Endothelial cell of umbilical vein (primary cell): ENCODE measurements around the gene FOXP1. TPM values are rescaled to one million over a fixed set of nuclear protein-coding genes. Genes with fewer than 3 reads are reported as not detected.

ENCODE experiments used
- BruUV-seq: library from RNA; stranded (reverse); fragments of 400-500 nt; replicated peaks from 2 replicates; lab custom pipeline; 2021; lab: Mats Ljungman, UMichigan
- CTCF ChIA-PET: fragments of 300-600, 350-600 bp; sonication (Branson Sonifier 250); formaldehyde crosslinking; loops from one replicate; lab custom pipeline; 2021; ENCODE audit warnings: antibody characterized with exemption, inconsistent platforms; lab: Charles Lee
- POLR2A ChIA-PET: fragments of 300-600, 350-600 bp; sonication (Branson Sonifier 250); formaldehyde crosslinking; loops from one replicate; lab custom pipeline; 2021; ENCODE audit warnings: antibody characterized with exemption, inconsistent platforms; lab: Charles Lee
- DNase-seq: peaks from one replicate; pipeline ENCODE4 v3.0.0-alpha.2; 2011; ENCODE audit warnings: low read depth, low spot score
- FAIRE-seq: peaks from 2 replicates; lab custom pipeline; 2011; peaks lifted over from hg19 to GRCh38; lab: Jason Lieb, UNC
- H2AFZ ChIP-seq: 2 replicates; pipeline ENCODE4 v1.6.0; 2012; ENCODE audit warnings: low read depth, low read length, control low read depth, inconsistent platforms
- H3K27ac ChIP-seq: 2 replicates; pipeline ENCODE4 v1.5.1; 2011; ENCODE audit warnings: low read depth, mild to moderate bottlenecking, control low read depth, low read length, moderate library complexity; ENCODE audit not compliant: insufficient read depth
- H3K27me3 ChIP-seq, 2 experiments: 2 replicates each; pipeline versions ENCODE4 v1.6.0 to v1.6.1; 2011; ENCODE audit warnings: low read length in 2 of 2, mixed read lengths in 1 of 2; ENCODE audit not compliant: control insufficient read depth in 2 of 2, insufficient read depth in 2 of 2
- H3K36me3 ChIP-seq, 2 experiments: 2 replicates in 1 of 2; 3 replicates in 1 of 2; pipeline ENCODE4 v1.5.1; 2011; ENCODE audit warnings: low read length in 2 of 2, mild to moderate bottlenecking in 1 of 2, moderate library complexity in 1 of 2; ENCODE audit not compliant: control insufficient read depth in 2 of 2, insufficient read depth in 2 of 2; ENCODE audit errors: extremely low read depth in 1 of 2
- H3K4me1 ChIP-seq: 3 replicates; pipeline ENCODE4 v1.5.1; 2011; ENCODE audit warnings: mild to moderate bottlenecking, low read length; ENCODE audit not compliant: control insufficient read depth, insufficient read depth; ENCODE audit errors: extremely low read depth
- H3K4me2 ChIP-seq: 2 replicates; pipeline ENCODE4 v1.6.1; 2011; ENCODE audit warnings: low read length, control low read depth, mixed read lengths; ENCODE audit not compliant: insufficient read depth
- H3K4me3 ChIP-seq, 3 experiments: fragments of 200-600 bp in 1 of 3; sonication (generic), shearing (Covaris generic) in 1 of 3; replicated peaks in 1 of 3; 2 replicates each; pipeline ENCODE4 v1.5.1; 2011 to 2016; ENCODE audit warnings: control low read depth in 3 of 3, low read length in 3 of 3, mild to moderate bottlenecking in 2 of 3, inconsistent platforms in 1 of 3, low read depth in 1 of 3, moderate library complexity in 1 of 3; ENCODE audit not compliant: insufficient read depth in 1 of 3
- H3K79me2 ChIP-seq: 2 replicates; pipeline ENCODE4 v1.6.0; 2012; ENCODE audit warnings: low read length, inconsistent platforms; ENCODE audit not compliant: control insufficient read depth, insufficient read depth
- H3K9ac ChIP-seq: replicated peaks from 2 replicates; pipeline ENCODE3; 2011; ENCODE audit warnings: low read length, control low read depth; ENCODE audit not compliant: insufficient read depth; ENCODE audit errors: extremely low read depth
- H3K9me1 ChIP-seq: replicated peaks from 3 replicates; pipeline ENCODE4 v1.6.0; 2011; ENCODE audit warnings: mild to moderate bottlenecking, low read length; ENCODE audit not compliant: control insufficient read depth, insufficient read depth; ENCODE audit errors: extremely low read depth
- H3K9me3 ChIP-seq: replicated peaks from 2 replicates; pipeline ENCODE4 v1.5.1; 2012; ENCODE audit warnings: low read length, inconsistent platforms; ENCODE audit not compliant: control insufficient read depth, insufficient read depth
- H4K20me1 ChIP-seq: replicated peaks from 2 replicates; pipeline ENCODE3; 2011; ENCODE audit warnings: mild to moderate bottlenecking, low read length; ENCODE audit not compliant: control insufficient read depth, insufficient read depth; ENCODE audit errors: extremely low read depth
- MYC ChIP-seq: IDR thresholded peaks from one replicate; pipeline ENCODE4 v1.6.1; 2011; ENCODE audit warnings: mild to moderate bottlenecking, low read depth, low read length
- POLR2A ChIP-seq: IDR thresholded peaks from 2 replicates; pipeline ENCODE4 v1.6.1; 2012; ENCODE audit warnings: low read depth, mild to moderate bottlenecking, control low read depth, low read length
- POLR2AphosphoS5 ChIP-seq: IDR thresholded peaks from 2 replicates; pipeline ENCODE4 v1.6.1; 2012; ENCODE audit warnings: low read depth, mild to moderate bottlenecking, control low read depth, low read length, moderate library complexity; ENCODE audit not compliant: insufficient read depth
- dilution Hi-C: fragments of 300-500 bp; cut with MboI; formaldehyde crosslinking; loops from one replicate; pipeline ENCODE4 v1.15.0; 2019; ENCODE audit warnings: low sequenced_read_pairs; ENCODE audit not compliant: extremely low pct_ligation_motif_present
- intact Hi-C: fragments of 100-400 bp; cut with micrococcal nuclease; formaldehyde crosslinking; loops from one replicate; pipeline ENCODE4 v1.10.0; 2022
- polyA plus RNA-seq, 4 experiments: library from polyadenylated mRNA; depleted of rRNA in 3 of 4; stranded (reverse) in 3 of 4; unstranded in 1 of 4; fragments of >200 nt; gene quantifications; 2 replicates each; pipeline versions ENCODE4 v1.2.1 to v1.2.3, GENCODE V29; 2011 to 2012; ENCODE audit warnings: missing spikeins in 1 of 4
- total RNA-seq: library from RNA; stranded (reverse); gene quantifications from 2 replicates; pipeline ENCODE4 v1.2.3, GENCODE V29; 2021
- TF ChIP-seq, protein P1 (sequence below): IDR thresholded peaks from 2 replicates; pipeline ENCODE4 v1.6.1; 2011; ENCODE audit not compliant: insufficient read depth, insufficient read length
- TF ChIP-seq, protein P2 (sequence below), 2 donors: IDR thresholded peaks; 1 replicate in 1 of 2; 2 replicates in 1 of 2; pipeline ENCODE4 v1.5.1; 2011; ENCODE audit warnings: low read length in 2 of 2, mild to moderate bottlenecking in 2 of 2, moderate library complexity in 2 of 2, control low read depth in 1 of 2, inconsistent platforms in 1 of 2, low read depth in 1 of 2; ENCODE audit not compliant: insufficient read depth in 1 of 2; ENCODE audit errors: extremely low read depth in 1 of 2

FOXP1 gene
- total and polyA plus RNA-seq, 2 donors (not counting 3 experiments of a cell fraction or from before 2014, with no cell fraction given), result 41.0 to 107 TPM

DNA sequence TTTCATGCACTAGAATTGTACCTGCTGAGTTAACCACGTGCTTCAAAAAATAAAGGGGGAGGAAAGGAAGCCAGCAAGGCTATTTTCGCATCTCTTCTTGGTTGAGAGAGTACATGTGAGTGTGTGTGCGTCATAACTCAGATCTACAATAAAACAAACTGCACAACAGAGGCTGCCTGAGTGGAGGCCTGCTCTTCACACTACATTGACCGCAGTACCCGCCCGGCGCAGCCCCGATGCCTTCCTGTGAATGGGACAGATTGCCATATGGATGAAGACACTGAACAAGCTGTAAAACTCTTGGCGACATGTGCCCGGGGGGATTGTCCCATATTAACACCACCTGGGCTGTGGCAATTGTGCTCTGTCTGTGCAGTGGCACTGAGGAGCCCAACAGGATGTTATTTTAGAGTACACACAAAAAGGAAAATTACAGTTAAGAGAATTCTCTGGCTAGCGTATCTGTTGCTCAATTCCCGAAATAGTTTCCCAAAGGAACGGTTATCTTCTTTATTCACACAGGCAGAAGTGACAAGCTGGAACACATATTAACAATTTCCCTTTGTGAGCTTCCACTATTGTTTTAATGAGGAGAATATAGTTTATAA is 551.5 kb downstream of the FOXP1 start:
- Histone ChIP-seq H3K4me3 (no peak overlapping the region), H3K36me3 (peaks cover 6 to 27% of the 10 kb centered on the region in 2 experiments), H4K20me1 (no peaks in the 10 kb centered on the region), H3K27ac (no peak overlapping the region), H3K9me1 (no peaks in the 10 kb centered on the region), H3K79me2 (peaks cover 77% of the 10 kb centered on the region), H2AFZ (no peak overlapping the region), H3K4me1 (peaks cover 27% of the 10 kb centered on the region), H3K9ac (no peak overlapping the region), H3K4me2 (no peak overlapping the region), H3K27me3 (no peaks in the 10 kb centered on the region), H3K9me3 (no peaks in the 10 kb centered on the region)
- POLR2A ChIA-PET, result no interaction called here
- dilution Hi-C loops (no loop called here), intact Hi-C loops (no loop called here)
- no TSS peak for BruUV-seq
- no peak for FAIRE-seq
- DNase-seq, result peak; percentile 49
- TF ChIP-seq, protein P1, sequence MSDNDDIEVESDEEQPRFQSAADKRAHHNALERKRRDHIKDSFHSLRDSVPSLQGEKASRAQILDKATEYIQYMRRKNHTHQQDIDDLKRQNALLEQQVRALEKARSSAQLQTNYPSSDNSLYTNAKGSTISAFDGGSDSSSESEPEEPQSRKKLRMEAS, result peak; percentile 21
- no peak for TF ChIP-seq MYC
- TF ChIP-seq POLR2A, result no peak
- TF ChIP-seq POLR2AphosphoS5, result no peak
- TF ChIP-seq, protein P2, sequence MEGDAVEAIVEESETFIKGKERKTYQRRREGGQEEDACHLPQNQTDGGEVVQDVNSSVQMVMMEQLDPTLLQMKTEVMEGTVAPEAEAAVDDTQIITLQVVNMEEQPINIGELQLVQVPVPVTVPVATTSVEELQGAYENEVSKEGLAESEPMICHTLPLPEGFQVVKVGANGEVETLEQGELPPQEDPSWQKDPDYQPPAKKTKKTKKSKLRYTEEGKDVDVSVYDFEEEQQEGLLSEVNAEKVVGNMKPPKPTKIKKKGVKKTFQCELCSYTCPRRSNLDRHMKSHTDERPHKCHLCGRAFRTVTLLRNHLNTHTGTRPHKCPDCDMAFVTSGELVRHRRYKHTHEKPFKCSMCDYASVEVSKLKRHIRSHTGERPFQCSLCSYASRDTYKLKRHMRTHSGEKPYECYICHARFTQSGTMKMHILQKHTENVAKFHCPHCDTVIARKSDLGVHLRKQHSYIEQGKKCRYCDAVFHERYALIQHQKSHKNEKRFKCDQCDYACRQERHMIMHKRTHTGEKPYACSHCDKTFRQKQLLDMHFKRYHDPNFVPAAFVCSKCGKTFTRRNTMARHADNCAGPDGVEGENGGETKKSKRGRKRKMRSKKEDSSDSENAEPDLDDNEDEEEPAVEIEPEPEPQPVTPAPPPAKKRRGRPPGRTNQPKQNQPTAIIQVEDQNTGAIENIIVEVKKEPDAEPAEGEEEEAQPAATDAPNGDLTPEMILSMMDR (IDR thresholded peaks at IDR 0.05; ENCODE audit: extremely low read depth in 1 of 2, insufficient read depth in 1 of 2, low read depth in 1 of 2, low read length in 2 of 2), result no peak
- CTCF ChIA-PET, result interaction anchor here (1.2 to 1.6 kb wide), 3 partner anchors 9 to 482 kb away, joined by 3 to 10 read pairs (median 3); no protein-coding TSS in a partner anchor
